A549 (cell line): Measurements from ENCODE around the gene KCTD1.

Source experiments
- CTCF ChIP-seq: fragments of >200 bp; sonication (Bioruptor Twin); formaldehyde crosslinking; IDR thresholded peaks from 3 replicates; pipeline ENCODE4 v1.5.1; 2016
- EP300 ChIP-seq, 2 experiments: fragments of >200 bp; sonication (Bioruptor Twin); formaldehyde crosslinking; IDR thresholded peaks; 2 replicates in 1 of 2; 3 replicates in 1 of 2; pipeline ENCODE4 v1.6.1; 2016 to 2017
- JUNB ChIP-seq: fragments of >200 bp; sonication (Bioruptor Twin); formaldehyde crosslinking; IDR thresholded peaks from 2 replicates; pipeline ENCODE4 v1.6.1; 2016
- KDM5A ChIP-seq: fragments of 200-600 bp; sonication (generic); IDR thresholded peaks from 2 replicates; pipeline ENCODE4 v1.6.1; 2016; ENCODE audit warnings: antibody characterized with exemption, mild to moderate bottlenecking
- MAZ ChIP-seq: fragments of 150-350 bp; IDR thresholded peaks from 2 replicates; pipeline ENCODE4 v1.6.1; 2014; ENCODE audit warnings: antibody characterized with exemption, low read depth, low read length, borderline replicate concordance
- NFE2L2 ChIP-seq: fragments of 150-350 bp; conservative IDR thresholded peaks from 2 replicates; pipeline ENCODE4 v1.6.1; 2014; ENCODE audit warnings: low read length
- POLR2A ChIP-seq: IDR thresholded peaks from 2 replicates; pipeline ENCODE4 v1.6.1; 2012; ENCODE audit warnings: mild to moderate bottlenecking, low read length
- RFX5 ChIP-seq: fragments of 450-650 bp; IDR thresholded peaks from 2 replicates; pipeline ENCODE4 v1.7.1; 2014; ENCODE audit warnings: antibody characterized with exemption, mild to moderate bottlenecking, moderate library complexity

GRCh38 chr18:26510337-26510736 lies 38.0 kb downstream of the KCTD1 start:
- no peak for TF ChIP-seq NFE2L2
- no peak for TF ChIP-seq EP300 (IDR thresholded peaks at IDR 0.05)
- TF ChIP-seq CTCF, result no peak
- TF ChIP-seq MAZ, result no peak
- TF ChIP-seq RFX5, result no peak
- no peak for TF ChIP-seq POLR2A
- TF ChIP-seq JUNB, result no peak
- TF ChIP-seq KDM5A, result no peak
